Loucy (cell line): Measurements from ENCODE around the gene RCAN1.

Experiments
- CTCF ChIP-seq: fragments of 200-600 bp; sonication (generic); conservative IDR thresholded peaks from 2 replicates; pipeline ENCODE4 v1.5.1; 2014; ENCODE audit warnings: mild to moderate bottlenecking, antibody characterized with exemption, low read length
- EZH2phosphoT487 ChIP-seq: fragments of 200-600 bp; IDR thresholded peaks from 2 replicates; pipeline ENCODE4 v1.6.1; 2018; ENCODE audit warnings: antibody characterized with exemption, mild to moderate bottlenecking, moderate library complexity, borderline replicate concordance

DNA sequence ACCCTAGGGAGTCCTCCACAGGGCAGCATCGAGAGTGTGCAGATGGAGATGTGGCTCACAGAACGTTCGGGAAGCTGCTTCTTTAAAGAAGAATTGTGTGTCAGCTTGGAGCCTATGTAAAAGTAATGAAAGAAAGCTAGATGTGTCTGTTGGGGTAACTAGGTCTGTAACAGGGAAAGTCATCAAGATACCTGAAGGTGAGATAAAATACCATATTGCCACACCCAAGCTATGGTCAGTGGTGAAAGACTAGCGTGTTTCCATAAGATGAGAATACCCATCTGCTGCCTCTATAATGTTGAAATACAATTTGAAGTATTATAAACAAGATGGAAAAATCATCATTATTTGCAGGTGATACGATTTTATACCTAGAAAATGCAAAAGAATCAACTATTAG, 17.5 kb downstream of the RCAN1 start:
- TF ChIP-seq CTCF (no peak), EZH2phosphoT487 (no peak)
